Colonic mucosa (tissue), 4 donors: ENCODE measurements around the gene WNT1. TPM values are rescaled to one million over a fixed set of nuclear protein-coding genes. Genes with fewer than 3 reads are reported as not detected.

Source experiments
- DNase-seq: peaks from one replicate; pipeline ENCODE4 v3.0.0-alpha.2; 2020
- H3K27ac ChIP-seq: fragments of 200-600 bp; one replicate; pipeline ENCODE4 v1.8.0; 2021
- H3K27me3 ChIP-seq: fragments of 200-600 bp; one replicate; pipeline ENCODE4 v1.8.0; 2021
- H3K36me3 ChIP-seq: fragments of 200-600 bp; one replicate; pipeline ENCODE4 v1.8.0; 2021
- H3K4me1 ChIP-seq: fragments of 200-600 bp; one replicate; pipeline ENCODE4 v1.8.0; 2021; ENCODE audit warnings: mild to moderate bottlenecking
- H3K4me3 ChIP-seq: fragments of 200-600 bp; one replicate; pipeline ENCODE4 v1.8.0; 2021
- H3K9ac ChIP-seq, 2 donors: one replicate each; pipeline ENCODE4 v1.7.0; 2013; ENCODE audit warnings: control low read depth in 2 of 2, low read depth in 2 of 2, low read length in 2 of 2
- H3K9me3 ChIP-seq: fragments of 200-600 bp; one replicate; pipeline ENCODE4 v1.8.0; 2021
- intact Hi-C: fragments of 100-400 bp; cut with DNase I; formaldehyde crosslinking; loops from one replicate; pipeline ENCODE4 v1.14.1; 2022
- total RNA-seq, 2 donors: library from RNA; stranded (reverse); fragmentation: NEBNext Ultra II Directional in 1 of 2; extraction: Animal tissue kit (Norgen Biotek cat#: 25700) in 1 of 2; gene quantifications; one replicate each; pipeline ENCODE4 v1.2.1, GENCODE V29; 2021
- TF ChIP-seq, protein P1 (sequence below): fragments of 200-600 bp; IDR thresholded peaks from one replicate; pipeline ENCODE4 v1.8.0; 2022; ENCODE audit warnings: antibody characterized with exemption, mild to moderate bottlenecking
- donor health status: healthy.
- donor health status: DM: no; HTN: no; CAD: no.
- donor health status: DM: no; HTN: no; CAD: no.

Gene WNT1
- total RNA-seq, 2 donors from 2014 or later = not detected

DNA sequence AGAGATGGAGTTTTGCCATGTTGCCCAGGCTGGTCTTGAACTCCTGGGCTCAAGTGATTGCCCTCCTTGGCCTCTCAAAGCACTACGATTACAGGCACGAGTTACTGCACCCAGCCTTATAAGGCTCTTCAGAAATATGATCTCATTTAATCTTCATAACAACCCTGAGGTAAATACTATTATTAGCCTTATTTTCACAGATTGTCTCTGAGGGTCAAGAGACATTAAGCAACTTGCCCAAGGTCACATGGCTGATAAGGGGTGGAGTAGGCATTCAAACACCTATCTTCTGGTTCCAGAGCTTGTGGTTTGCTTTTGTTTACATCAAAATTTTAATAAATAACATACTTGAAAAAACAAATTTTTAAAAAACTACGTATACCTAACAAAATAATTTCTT is 35.3 kb downstream of the WNT1 start:
- Histone ChIP-seq H3K27ac (no peak overlapping the region), H3K36me3 (no peaks in the 10 kb centered on the region), H3K4me1 (peaks cover 5% of the 10 kb centered on the region), H3K27me3 (no peaks in the 10 kb centered on the region), H3K4me3 (no peak overlapping the region), H3K9ac (no peak overlapping the region), H3K9me3 (no peaks in the 10 kb centered on the region)
- TF ChIP-seq, protein P1, sequence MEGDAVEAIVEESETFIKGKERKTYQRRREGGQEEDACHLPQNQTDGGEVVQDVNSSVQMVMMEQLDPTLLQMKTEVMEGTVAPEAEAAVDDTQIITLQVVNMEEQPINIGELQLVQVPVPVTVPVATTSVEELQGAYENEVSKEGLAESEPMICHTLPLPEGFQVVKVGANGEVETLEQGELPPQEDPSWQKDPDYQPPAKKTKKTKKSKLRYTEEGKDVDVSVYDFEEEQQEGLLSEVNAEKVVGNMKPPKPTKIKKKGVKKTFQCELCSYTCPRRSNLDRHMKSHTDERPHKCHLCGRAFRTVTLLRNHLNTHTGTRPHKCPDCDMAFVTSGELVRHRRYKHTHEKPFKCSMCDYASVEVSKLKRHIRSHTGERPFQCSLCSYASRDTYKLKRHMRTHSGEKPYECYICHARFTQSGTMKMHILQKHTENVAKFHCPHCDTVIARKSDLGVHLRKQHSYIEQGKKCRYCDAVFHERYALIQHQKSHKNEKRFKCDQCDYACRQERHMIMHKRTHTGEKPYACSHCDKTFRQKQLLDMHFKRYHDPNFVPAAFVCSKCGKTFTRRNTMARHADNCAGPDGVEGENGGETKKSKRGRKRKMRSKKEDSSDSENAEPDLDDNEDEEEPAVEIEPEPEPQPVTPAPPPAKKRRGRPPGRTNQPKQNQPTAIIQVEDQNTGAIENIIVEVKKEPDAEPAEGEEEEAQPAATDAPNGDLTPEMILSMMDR = no peak
- intact Hi-C loops = no loop called here
- no peak for DNase-seq

DNA sequence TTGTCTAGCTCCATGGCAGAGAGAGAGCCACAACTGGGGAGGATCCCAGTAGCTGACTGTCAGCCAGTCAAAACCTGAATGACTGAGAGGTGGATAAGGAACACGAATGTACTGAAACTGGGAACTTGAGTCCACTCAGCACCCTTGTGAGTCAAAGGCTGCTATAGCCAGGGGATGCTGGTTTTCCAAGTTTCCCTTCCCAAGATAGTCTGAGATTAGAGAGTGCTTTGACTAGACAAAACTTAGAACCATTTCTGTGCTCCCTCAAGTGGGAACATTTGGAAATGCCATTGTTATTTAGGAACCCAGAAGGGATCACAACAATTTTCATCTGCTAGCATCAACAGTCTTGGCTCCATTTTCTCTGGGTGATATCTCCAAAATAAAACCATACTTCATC is 36.4 kb downstream of the WNT1 start:
- DNase-seq = no peak
- no peak overlapping the region for H3K27ac ChIP-seq
- no peak overlapping the region for H3K9ac ChIP-seq
- no peaks in the 10 kb centered on the region for H3K27me3 ChIP-seq
- H3K9me3 ChIP-seq = no peaks in the 10 kb centered on the region
- intact Hi-C loops = no loop called here
- no peak overlapping the region for H3K4me3 ChIP-seq
- peaks cover 5% of the 10 kb centered on the region for H3K4me1 ChIP-seq
- TF ChIP-seq, protein P1 = no peak
- no peaks in the 10 kb centered on the region for H3K36me3 ChIP-seq

DNA sequence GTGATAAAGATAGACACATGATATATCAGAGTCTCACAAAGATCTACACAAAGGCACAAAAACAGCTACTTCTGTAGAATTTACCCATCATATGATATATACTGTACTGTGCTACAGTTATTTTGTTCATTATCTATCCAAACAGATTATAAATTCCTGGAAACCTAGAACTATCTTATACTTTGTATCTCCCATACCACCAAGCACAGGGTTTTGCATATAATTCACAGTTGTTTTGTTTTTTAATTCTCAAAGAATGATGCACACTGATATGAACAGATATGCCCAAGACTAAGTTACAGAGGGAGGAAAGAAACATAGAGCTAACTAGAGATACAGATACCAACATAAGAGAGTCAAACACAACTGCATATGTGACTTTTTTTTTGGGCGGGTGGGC is 37.1 kb downstream of the WNT1 start:
- Histone ChIP-seq H3K4me3 (no peak overlapping the region), H3K27ac (no peak overlapping the region), H3K9ac (no peak overlapping the region), H3K27me3 (no peaks in the 10 kb centered on the region), H3K36me3 (no peaks in the 10 kb centered on the region), H3K4me1 (peaks cover 5% of the 10 kb centered on the region), H3K9me3 (no peaks in the 10 kb centered on the region)
- TF ChIP-seq, protein P1 = no peak
- DNase-seq = no peak
- intact Hi-C loops = no loop called here

DNA sequence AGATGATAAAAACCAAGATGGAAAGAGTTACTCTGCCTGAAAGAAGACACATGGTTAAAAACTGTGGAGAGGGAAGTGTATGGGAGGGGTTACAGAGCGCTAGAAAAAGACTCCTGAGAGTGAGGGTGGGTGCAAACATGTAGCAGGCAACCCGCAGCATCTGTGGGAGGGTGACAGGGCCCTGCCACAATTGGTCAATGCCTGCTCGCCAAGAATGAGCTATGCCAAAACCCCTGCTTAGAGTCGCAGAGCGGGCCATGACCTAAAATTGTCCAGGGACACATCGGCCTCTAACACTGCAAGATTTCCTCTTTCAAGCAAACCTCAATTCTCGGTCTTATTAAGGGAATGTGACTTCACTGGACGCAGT is 39.8 kb downstream of the WNT1 start:
- intact Hi-C loops = no loop called here
- no peaks in the 10 kb centered on the region for H3K9me3 ChIP-seq
- H3K27me3 ChIP-seq = no peaks in the 10 kb centered on the region
- H3K27ac ChIP-seq = peak overlapping the region; percentile 91
- H3K9ac ChIP-seq = peak overlapping the region; percentile 84 to 93
- no peak for DNase-seq
- peak overlapping the region; percentile 78 for H3K4me3 ChIP-seq
- H3K4me1 ChIP-seq = peaks cover 5% of the 10 kb centered on the region
- TF ChIP-seq, protein P1 = no peak
- H3K36me3 ChIP-seq = peaks cover 4% of the 10 kb centered on the region

DNA sequence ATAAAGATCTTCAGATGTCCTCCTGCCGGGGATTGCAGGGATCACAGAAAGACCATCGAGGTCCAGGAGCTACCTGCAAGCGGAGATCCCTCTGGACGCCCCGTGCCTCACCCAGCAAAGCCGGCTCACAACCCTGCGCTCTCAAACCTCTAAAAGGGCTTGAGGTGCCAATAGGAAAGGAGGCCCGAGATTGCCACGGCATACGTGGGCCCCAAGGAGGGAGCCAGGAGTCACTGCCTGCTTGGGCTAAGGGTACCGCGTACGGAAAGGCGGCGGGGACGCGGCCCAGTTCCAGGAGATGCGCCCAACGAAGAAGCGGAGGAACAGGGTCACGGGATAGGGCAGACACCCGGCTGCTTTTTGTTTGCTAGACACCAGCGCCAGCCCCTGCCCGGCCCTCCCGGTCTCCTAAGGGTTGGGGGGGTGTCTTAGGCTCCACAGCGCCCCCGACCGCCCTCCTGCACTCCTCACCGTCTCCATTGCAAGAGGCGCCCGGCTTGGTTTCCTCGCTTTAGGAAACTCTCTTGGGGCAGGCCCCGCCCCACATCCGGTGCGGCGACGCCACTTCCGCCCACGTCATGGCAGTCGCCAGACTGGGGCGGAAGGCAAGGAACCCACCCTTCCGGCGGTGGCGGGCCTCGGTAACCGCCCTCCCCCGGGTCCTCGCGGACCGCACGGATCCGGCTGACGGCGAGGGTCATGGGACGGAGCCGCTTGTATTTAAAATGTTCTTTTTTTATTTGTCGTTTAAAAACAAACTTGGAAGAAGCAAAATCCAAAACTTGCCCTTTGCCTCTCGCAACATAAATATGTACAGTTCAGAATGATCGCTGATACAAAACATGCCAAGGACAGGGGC is 40.4 kb downstream of the WNT1 start, which contains the start of gene PRKAG1:
Gene PRKAG1 (minus strand): TSS at position 516 of the 859 bp plus-strand sequence. CDS start 36 bp downstream, at position 480.
- Histone ChIP-seq H3K27ac (peak within 1 kb of the TSS; percentile 91), H3K9me3 (no peaks in the 10 kb centered on the region), H3K36me3 (peaks cover 4% of the 10 kb centered on the region), H3K4me1 (peaks cover 5% of the 10 kb centered on the region), H3K9ac (peak within 1 kb of the TSS; percentile 84 to 93), H3K4me3 (peak within 1 kb of the TSS; percentile 78), H3K27me3 (no peaks in the 10 kb centered on the region)
- intact Hi-C loops = no loop called here
- DNase-seq = peak; percentile 96
- TF ChIP-seq, protein P1 = peak; percentile 31
